ENCODE data around the gene MPG. TPM values are rescaled to one million over a fixed set of nuclear protein-coding genes. Genes with fewer than 3 reads are reported as not detected.
A peak's percentile ranks its signal among the peaks of the same experiment; 100 is the strongest.
"Not testable (repeated sequence)": the region's sequence is repeated elsewhere in the genome, so short reads cannot be mapped to it uniquely, and the experiment has no call there.

The MPG gene, protein sequence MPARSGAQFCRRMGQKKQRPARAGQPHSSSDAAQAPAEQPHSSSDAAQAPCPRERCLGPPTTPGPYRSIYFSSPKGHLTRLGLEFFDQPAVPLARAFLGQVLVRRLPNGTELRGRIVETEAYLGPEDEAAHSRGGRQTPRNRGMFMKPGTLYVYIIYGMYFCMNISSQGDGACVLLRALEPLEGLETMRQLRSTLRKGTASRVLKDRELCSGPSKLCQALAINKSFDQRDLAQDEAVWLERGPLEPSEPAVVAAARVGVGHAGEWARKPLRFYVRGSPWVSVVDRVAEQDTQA
- 68.4 and 72.6 TPM in 2 replicates for total RNA-seq

DNA sequence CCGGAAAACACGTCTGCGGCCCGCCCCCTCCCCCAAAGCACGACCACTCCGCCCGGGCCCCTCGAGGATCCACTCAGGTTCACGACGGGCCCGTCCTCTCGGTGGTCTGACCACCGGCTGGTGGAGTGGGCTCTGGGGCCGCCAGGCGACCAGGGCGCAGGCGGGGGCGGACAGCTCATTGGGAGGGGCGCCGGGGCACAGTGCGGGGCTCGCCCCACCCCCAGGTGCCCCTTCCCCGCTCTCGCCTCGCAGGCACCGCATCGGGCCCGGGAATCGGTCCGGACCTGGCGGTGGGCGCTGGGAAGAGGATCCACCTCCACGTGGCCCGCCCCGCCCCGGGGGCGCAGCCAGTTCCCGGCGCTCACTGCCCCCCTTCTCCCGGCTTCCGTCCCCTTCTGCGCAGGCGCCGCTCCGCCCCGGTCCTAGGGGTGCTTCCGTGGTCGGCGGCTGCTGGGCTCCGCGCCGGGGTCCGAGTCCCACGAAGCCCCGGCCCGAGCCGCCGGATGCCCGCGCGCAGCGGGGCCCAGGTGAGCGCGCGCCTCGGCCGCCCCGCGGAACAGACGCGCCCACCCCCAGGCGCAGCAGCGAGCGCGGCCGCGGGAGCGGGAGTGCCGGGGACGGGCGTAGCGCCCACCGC is at the start of gene MPG:
Gene MPG (plus strand): TSS at position 419 of the 637 bp plus-strand sequence. CDS start 85 bp downstream, at position 504.
- peak within 1 kb of the TSS; percentile 93 for H3K4me3 Mint-ChIP-seq
- DNase-seq: peak; percentile 97
- peak within 1 kb of the TSS; percentile 85 for H3K27ac Mint-ChIP-seq
- H3K9me3 Mint-ChIP-seq: no peaks in the 10 kb centered on the region
- peaks cover 28% of the 10 kb centered on the region for H3K4me1 Mint-ChIP-seq
- H3K36me3 Mint-ChIP-seq (ENCODE audit: low read depth): peaks cover 13% of the 10 kb centered on the region
- intact Hi-C loops (cut with micrococcal nuclease): no loop called here
- peaks cover 16% of the 10 kb centered on the region for H3K27me3 Mint-ChIP-seq

GRCh38 chr16:30627-31026 is 47.4 kb upstream of the MPG start:
- H3K4me1 Mint-ChIP-seq; H3K9me3 Mint-ChIP-seq; H3K27ac Mint-ChIP-seq; intact Hi-C loops (cut with micrococcal nuclease); DNase-seq; H3K4me3 Mint-ChIP-seq; H3K36me3 Mint-ChIP-seq (ENCODE audit: low read depth); H3K27me3 Mint-ChIP-seq: not testable (repeated sequence)

DNA sequence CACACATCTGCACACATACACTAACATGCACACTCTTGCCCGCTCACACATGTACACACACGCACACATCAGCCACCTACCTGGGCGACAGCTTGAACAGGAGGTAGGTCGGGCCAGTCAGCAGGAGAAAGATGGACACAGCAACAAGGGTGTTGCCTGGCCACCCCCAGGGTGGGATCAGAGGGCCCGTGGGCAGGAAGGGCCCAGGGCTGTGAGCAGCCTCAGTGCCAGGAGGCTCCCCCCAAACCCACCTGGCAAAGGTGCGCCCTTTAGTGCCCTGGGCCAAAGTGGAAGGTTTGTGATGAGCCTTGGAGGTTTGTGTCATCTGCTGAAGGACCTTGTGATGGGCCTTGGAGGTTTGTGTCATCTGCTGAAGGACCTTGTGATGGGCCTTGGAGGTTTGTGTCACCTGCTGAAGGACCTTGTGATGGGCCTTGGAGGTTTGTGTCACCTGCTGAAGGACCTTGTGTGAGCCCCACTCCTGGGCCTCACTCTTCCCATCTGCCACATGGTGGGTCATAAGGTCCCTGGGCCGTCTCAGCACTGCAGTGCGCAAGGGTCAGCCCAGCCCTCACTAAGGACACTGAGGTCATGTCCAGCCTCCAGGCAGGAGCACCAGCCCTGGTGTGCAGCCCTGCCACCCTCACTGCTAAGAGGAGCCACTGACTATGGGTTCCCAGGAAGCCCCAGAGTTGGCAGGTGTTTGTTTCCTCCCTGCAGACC is 44.7 kb upstream of the MPG start:
- H3K36me3 Mint-ChIP-seq (ENCODE audit: low read depth); DNase-seq; intact Hi-C loops (cut with micrococcal nuclease); H3K27me3 Mint-ChIP-seq; H3K4me1 Mint-ChIP-seq; H3K9me3 Mint-ChIP-seq; H3K4me3 Mint-ChIP-seq; H3K27ac Mint-ChIP-seq: not testable (repeated sequence)

- no peak overlapping the region for H3K27ac Mint-ChIP-seq
- intact Hi-C loops (cut with micrococcal nuclease): no loop called here
- peaks cover 9% of the 10 kb centered on the region for H3K4me1 Mint-ChIP-seq
- no peak for DNase-seq
- H3K36me3 Mint-ChIP-seq (ENCODE audit: low read depth): peaks cover 11% of the 10 kb centered on the region
- no peak overlapping the region for H3K4me3 Mint-ChIP-seq
- H3K9me3 Mint-ChIP-seq: no peaks in the 10 kb centered on the region
- H3K27me3 Mint-ChIP-seq: no peaks in the 10 kb centered on the region
These were observed 44.0 kb upstream of the MPG start for GRCh38 chr16:33877-34647.

DNA sequence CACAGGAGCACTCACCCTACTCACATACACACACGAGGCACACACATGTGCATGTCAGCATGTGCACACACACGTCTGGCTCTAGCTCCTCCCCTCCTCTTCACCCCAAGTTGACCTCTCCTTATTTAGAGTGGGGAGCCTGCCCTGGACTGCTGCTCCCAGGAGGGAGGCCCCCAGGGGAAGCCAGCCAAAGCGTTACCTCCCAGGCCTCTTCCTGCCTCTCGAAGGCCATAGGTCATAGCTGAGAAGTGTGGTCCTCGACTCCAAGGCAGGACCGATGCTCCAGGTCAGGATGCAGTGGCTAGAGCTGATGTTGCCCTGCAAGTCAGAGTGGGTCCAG is 43.4 kb upstream of the MPG start:
- H3K27me3 Mint-ChIP-seq: no peaks in the 10 kb centered on the region
- H3K9me3 Mint-ChIP-seq: no peaks in the 10 kb centered on the region
- peaks cover 14% of the 10 kb centered on the region for H3K4me1 Mint-ChIP-seq
- intact Hi-C loops (cut with micrococcal nuclease): no loop called here
- no peak for DNase-seq
- H3K36me3 Mint-ChIP-seq (ENCODE audit: low read depth): peaks cover 15% of the 10 kb centered on the region
- H3K4me3 Mint-ChIP-seq: no peak overlapping the region
- no peak overlapping the region for H3K27ac Mint-ChIP-seq

- Mint-ChIP-seq H3K27me3 (no peaks in the 10 kb centered on the region), H3K9me3 (no peaks in the 10 kb centered on the region), H3K4me1 (peaks cover 17% of the 10 kb centered on the region), H3K4me3 (no peak overlapping the region), H3K36me3 (ENCODE audit: low read depth) (peaks cover 15% of the 10 kb centered on the region), H3K27ac (no peak overlapping the region)
- DNase-seq: peak; percentile 53
- intact Hi-C loops (cut with micrococcal nuclease): no loop called here
These were observed 42.9 kb upstream of the MPG start for GRCh38 chr16:35011-35677.

GRCh38 chr16:35678-36305 is 42.2 kb upstream of the MPG start:
- H3K36me3 Mint-ChIP-seq (ENCODE audit: low read depth): peaks cover 15% of the 10 kb centered on the region
- H3K4me3 Mint-ChIP-seq: no peak overlapping the region
- intact Hi-C loops (cut with micrococcal nuclease): no loop called here
- no peak overlapping the region for H3K27ac Mint-ChIP-seq
- H3K27me3 Mint-ChIP-seq: no peaks in the 10 kb centered on the region
- no peaks in the 10 kb centered on the region for H3K9me3 Mint-ChIP-seq
- peak; percentile 51 for DNase-seq
- H3K4me1 Mint-ChIP-seq: peaks cover 17% of the 10 kb centered on the region

DNA sequence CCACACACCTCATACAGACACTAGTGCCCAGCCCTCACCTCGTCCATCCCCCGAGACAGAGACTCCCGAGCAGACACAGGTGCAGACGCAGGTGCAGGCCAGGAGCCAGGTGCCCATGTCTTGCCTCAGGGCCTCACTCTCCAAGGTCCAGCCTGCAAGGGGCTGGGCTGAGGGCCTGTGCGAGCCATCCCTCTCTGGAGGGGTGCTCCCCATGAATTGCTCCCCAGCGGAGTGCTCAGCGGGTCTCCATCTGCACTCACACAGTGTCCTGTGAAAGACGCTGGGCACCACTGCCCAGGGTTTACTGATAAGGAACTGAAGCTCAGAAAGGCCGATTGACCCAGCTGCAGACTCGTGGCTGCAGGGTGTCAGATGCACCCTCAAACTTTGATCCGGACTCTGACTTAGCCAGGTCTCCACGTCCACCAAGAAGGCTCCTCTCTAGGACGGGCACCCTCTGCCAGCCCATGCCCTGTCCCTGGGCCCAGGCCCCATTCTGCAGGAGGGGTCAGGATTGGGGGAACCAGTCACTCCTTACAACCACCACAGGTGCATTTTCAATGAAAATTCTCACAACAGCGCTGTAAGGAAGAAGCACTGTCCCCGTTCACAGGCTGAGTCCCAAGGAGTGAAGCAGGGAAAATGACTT is 41.6 kb upstream of the MPG start:
- Mint-ChIP-seq H3K4me1 (peaks cover 17% of the 10 kb centered on the region), H3K27me3 (no peaks in the 10 kb centered on the region), H3K27ac (no peak overlapping the region), H3K9me3 (no peaks in the 10 kb centered on the region), H3K36me3 (ENCODE audit: low read depth) (peaks cover 19% of the 10 kb centered on the region), H3K4me3 (no peak overlapping the region)
- DNase-seq: no peak
- intact Hi-C loops (cut with micrococcal nuclease): no loop called here

- peaks cover 28% of the 10 kb centered on the region for H3K36me3 Mint-ChIP-seq (ENCODE audit: low read depth)
- H3K27me3 Mint-ChIP-seq: no peaks in the 10 kb centered on the region
- intact Hi-C loops (cut with micrococcal nuclease): no loop called here
- H3K4me1 Mint-ChIP-seq: peaks cover 24% of the 10 kb centered on the region
- DNase-seq: no peak
- H3K4me3 Mint-ChIP-seq: no peak overlapping the region
- H3K9me3 Mint-ChIP-seq: no peaks in the 10 kb centered on the region
- no peak overlapping the region for H3K27ac Mint-ChIP-seq
These were observed 40.5 kb upstream of the MPG start for GRCh38 chr16:37511-37910.

GRCh38 chr16:38206-38605 is 39.8 kb upstream of the MPG start:
- H3K4me3 Mint-ChIP-seq; H3K27me3 Mint-ChIP-seq; DNase-seq; H3K9me3 Mint-ChIP-seq; intact Hi-C loops (cut with micrococcal nuclease): not testable (repeated sequence)
- Mint-ChIP-seq H3K4me1 (peaks cover 31% of the 10 kb centered on the region), H3K27ac (peak overlapping the region; percentile 43), H3K36me3 (ENCODE audit: low read depth) (peaks cover 35% of the 10 kb centered on the region)

- Mint-ChIP-seq H3K27ac (peak overlapping the region; percentile 26), H3K9me3 (no peaks in the 10 kb centered on the region), H3K4me1 (peaks cover 36% of the 10 kb centered on the region), H3K4me3 (peak overlapping the region; percentile 12), H3K36me3 (ENCODE audit: low read depth) (peaks cover 42% of the 10 kb centered on the region), H3K27me3 (no peaks in the 10 kb centered on the region)
- intact Hi-C loops (cut with micrococcal nuclease): no loop called here
- peak; percentile 86 for DNase-seq
These were observed 38.8 kb upstream of the MPG start for GRCh38 chr16:38941-39892.
